ENCODE data around the gene NLRP1.

NLRP1 gene

GRCh38 chr17:5619088-5619740 is 34.9 kb upstream of the NLRP1 start:
- Histone ChIP-seq H3K79me1 (ENCODE audit: low read depth, low read length) (no peaks in the 10 kb centered on the region), H3K14ac (ENCODE audit: low read length) (no peak overlapping the region), H3K4me1 (ENCODE audit: control insufficient read depth in 2 of 2, insufficient read depth in 1 of 2, low read depth in 1 of 2, low read length in 2 of 2) (peaks cover 0 to 5% of the 10 kb centered on the region in 2 donors), H2AK5ac (ENCODE audit: low read depth, low read length) (no peak overlapping the region), H4K8ac (ENCODE audit: low read depth, low read length) (no peak overlapping the region), H2BK12ac (ENCODE audit: low read length) (no peak overlapping the region), H3K4ac (ENCODE audit: low read length) (no peak overlapping the region), H2BK5ac (ENCODE audit: low read length) (no peak overlapping the region), H3K27me3 (ENCODE audit: control insufficient read depth in 3 of 3, insufficient read depth in 3 of 3, low read depth in 1 of 3, low read length in 3 of 3) (no peaks in the 10 kb centered on the region), H3K36me3 (replicated peaks in 1 of 2; ENCODE audit: control insufficient read depth in 2 of 2, insufficient read depth in 2 of 2, low read length in 2 of 2) (no peaks in the 10 kb centered on the region), H3K4me3 (ENCODE audit: low read length in 2 of 2) (no peak overlapping the region), H4K91ac (ENCODE audit: low read depth, low read length, poor library complexity) (no peak overlapping the region), H2AFZ (ENCODE audit: low read length) (no peak overlapping the region), H3K23ac (ENCODE audit: low read depth, low read length, poor library complexity) (no peak overlapping the region), H3K9me3 (replicated peaks in 1 of 2; ENCODE audit: control insufficient read depth in 2 of 2, insufficient read depth in 1 of 2, low read depth in 1 of 2, low read length in 2 of 2) (no peaks in the 10 kb centered on the region), H3K4me2 (ENCODE audit: insufficient read depth, low read length, poor library complexity, severe bottlenecking) (no peak overlapping the region), H2BK120ac (ENCODE audit: low read depth, low read length) (no peak overlapping the region), H3K9ac (ENCODE audit: low read depth, low read length, poor library complexity) (no peak overlapping the region), H3K27ac (replicated peaks; ENCODE audit: low read length) (no peak overlapping the region), H3K18ac (ENCODE audit: low read length) (no peak overlapping the region), H2BK15ac (ENCODE audit: low read length) (no peak overlapping the region)
- WGBS, 2 donors (ENCODE audit: extremely low coverage in 2 of 2, insufficient read length in 2 of 2, insufficient replicate concordance in 1 of 2), result no CpG with 5 or more reads among the region's 20 CpGs
- no peak for DNase-seq (ENCODE audit: low spot score)

- Histone ChIP-seq H3K27ac (replicated peaks; ENCODE audit: low read length) (no peak overlapping the region), H2BK15ac (ENCODE audit: low read length) (no peak overlapping the region), H3K4me1 (ENCODE audit: control insufficient read depth in 2 of 2, insufficient read depth in 1 of 2, low read depth in 1 of 2, low read length in 2 of 2) (peaks cover 0 to 2% of the 10 kb centered on the region in 2 donors), H3K79me1 (ENCODE audit: low read depth, low read length) (no peaks in the 10 kb centered on the region), H3K23ac (ENCODE audit: low read depth, low read length, poor library complexity) (no peak overlapping the region), H3K27me3 (ENCODE audit: control insufficient read depth in 3 of 3, insufficient read depth in 3 of 3, low read depth in 1 of 3, low read length in 3 of 3) (no peaks in the 10 kb centered on the region), H4K8ac (ENCODE audit: low read depth, low read length) (no peak overlapping the region), H2AK5ac (ENCODE audit: low read depth, low read length) (no peak overlapping the region), H3K18ac (ENCODE audit: low read length) (no peak overlapping the region), H3K4ac (ENCODE audit: low read length) (no peak overlapping the region), H2BK120ac (ENCODE audit: low read depth, low read length) (no peak overlapping the region), H2AFZ (ENCODE audit: low read length) (no peak overlapping the region), H3K36me3 (replicated peaks in 1 of 2; ENCODE audit: control insufficient read depth in 2 of 2, insufficient read depth in 2 of 2, low read length in 2 of 2) (no peaks in the 10 kb centered on the region), H2BK12ac (ENCODE audit: low read length) (no peak overlapping the region), H3K9me3 (replicated peaks in 1 of 2; ENCODE audit: control insufficient read depth in 2 of 2, insufficient read depth in 1 of 2, low read depth in 1 of 2, low read length in 2 of 2) (no peaks in the 10 kb centered on the region), H3K14ac (ENCODE audit: low read length) (no peak overlapping the region), H2BK5ac (ENCODE audit: low read length) (no peak overlapping the region), H3K4me2 (ENCODE audit: insufficient read depth, low read length, poor library complexity, severe bottlenecking) (no peak overlapping the region), H3K9ac (ENCODE audit: low read depth, low read length, poor library complexity) (no peak overlapping the region), H4K91ac (ENCODE audit: low read depth, low read length, poor library complexity) (no peak overlapping the region), H3K4me3 (ENCODE audit: low read length in 2 of 2) (no peak overlapping the region)
- DNase-seq (ENCODE audit: low spot score), result no peak
- WGBS, 2 donors (ENCODE audit: extremely low coverage in 2 of 2, insufficient read length in 2 of 2, insufficient replicate concordance in 1 of 2), result no CpG with 5 or more reads among the region's 2 CpGs
Measured at GRCh38 chr17:5618476-5618875, 34.2 kb upstream of the NLRP1 start.

GRCh38 chr17:5615476-5615875 is 31.2 kb upstream of the NLRP1 start:
- no peaks in the 10 kb centered on the region for H3K4me1 ChIP-seq (ENCODE audit: control insufficient read depth in 2 of 2, insufficient read depth in 1 of 2, low read depth in 1 of 2, low read length in 2 of 2)
- H3K4me2 ChIP-seq (ENCODE audit: insufficient read depth, low read length, poor library complexity, severe bottlenecking), result no peak overlapping the region
- no peak overlapping the region for H2BK15ac ChIP-seq (ENCODE audit: low read length)
- no peak overlapping the region for H3K18ac ChIP-seq (ENCODE audit: low read length)
- no peak overlapping the region for H4K91ac ChIP-seq (ENCODE audit: low read depth, low read length, poor library complexity)
- H3K4ac ChIP-seq (ENCODE audit: low read length), result no peak overlapping the region
- H2AFZ ChIP-seq (ENCODE audit: low read length), result no peak overlapping the region
- WGBS, 2 donors (ENCODE audit: extremely low coverage in 2 of 2, insufficient read length in 2 of 2, insufficient replicate concordance in 1 of 2), result no CpG with 5 or more reads among the region's 2 CpGs
- H3K27me3 ChIP-seq (ENCODE audit: control insufficient read depth in 3 of 3, insufficient read depth in 3 of 3, low read depth in 1 of 3, low read length in 3 of 3), result no peaks in the 10 kb centered on the region
- H2BK120ac ChIP-seq (ENCODE audit: low read depth, low read length), result no peak overlapping the region
- no peak overlapping the region for H2BK12ac ChIP-seq (ENCODE audit: low read length)
- no peak overlapping the region for H3K27ac ChIP-seq (replicated peaks; ENCODE audit: low read length)
- H3K14ac ChIP-seq (ENCODE audit: low read length), result no peak overlapping the region
- no peak overlapping the region for H4K8ac ChIP-seq (ENCODE audit: low read depth, low read length)
- H2BK5ac ChIP-seq (ENCODE audit: low read length), result no peak overlapping the region
- H3K9me3 ChIP-seq (replicated peaks in 1 of 2; ENCODE audit: control insufficient read depth in 2 of 2, insufficient read depth in 1 of 2, low read depth in 1 of 2, low read length in 2 of 2), result no peaks in the 10 kb centered on the region
- no peak overlapping the region for H3K9ac ChIP-seq (ENCODE audit: low read depth, low read length, poor library complexity)
- no peak overlapping the region for H3K4me3 ChIP-seq (ENCODE audit: low read length in 2 of 2)
- no peak overlapping the region for H2AK5ac ChIP-seq (ENCODE audit: low read depth, low read length)
- DNase-seq (ENCODE audit: low spot score), result no peak
- no peaks in the 10 kb centered on the region for H3K36me3 ChIP-seq (replicated peaks in 1 of 2; ENCODE audit: control insufficient read depth in 2 of 2, insufficient read depth in 2 of 2, low read length in 2 of 2)
- H3K23ac ChIP-seq (ENCODE audit: low read depth, low read length, poor library complexity), result no peak overlapping the region
- no peaks in the 10 kb centered on the region for H3K79me1 ChIP-seq (ENCODE audit: low read depth, low read length)

DNA sequence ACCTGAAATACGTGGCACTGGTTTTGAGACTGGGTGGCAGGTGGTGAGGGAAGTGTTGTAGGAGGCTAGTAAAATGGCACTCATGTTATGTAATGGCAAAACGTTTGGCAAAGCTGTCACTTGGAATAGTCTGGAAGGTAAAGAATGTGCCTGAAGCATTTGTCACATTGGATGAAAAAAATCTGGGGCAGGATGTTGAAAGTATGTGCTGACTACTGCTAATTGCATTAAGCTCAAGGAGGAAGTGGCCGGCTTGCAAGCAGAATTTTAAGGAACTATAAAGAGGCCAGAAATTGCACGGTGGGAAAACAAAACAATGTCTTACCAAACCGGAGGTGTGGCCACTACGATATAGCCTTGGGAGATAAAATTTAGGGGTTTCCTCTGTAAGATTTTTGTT is 26.6 kb upstream of the NLRP1 start:
- Histone ChIP-seq H3K9ac (ENCODE audit: low read depth, low read length, poor library complexity) (no peak overlapping the region), H3K4me3 (ENCODE audit: low read length in 2 of 2) (no peak overlapping the region), H2BK120ac (ENCODE audit: low read depth, low read length) (no peak overlapping the region), H3K23ac (ENCODE audit: low read depth, low read length, poor library complexity) (no peak overlapping the region), H4K8ac (ENCODE audit: low read depth, low read length) (no peak overlapping the region), H3K9me3 (replicated peaks in 1 of 2; ENCODE audit: control insufficient read depth in 2 of 2, insufficient read depth in 1 of 2, low read depth in 1 of 2, low read length in 2 of 2) (no peaks in the 10 kb centered on the region), H3K4ac (ENCODE audit: low read length) (no peak overlapping the region), H2BK12ac (ENCODE audit: low read length) (no peak overlapping the region), H3K27ac (replicated peaks; ENCODE audit: low read length) (no peak overlapping the region), H3K4me2 (ENCODE audit: insufficient read depth, low read length, poor library complexity, severe bottlenecking) (no peak overlapping the region), H3K79me1 (ENCODE audit: low read depth, low read length) (no peaks in the 10 kb centered on the region), H2BK5ac (ENCODE audit: low read length) (no peak overlapping the region), H3K27me3 (ENCODE audit: control insufficient read depth in 3 of 3, insufficient read depth in 3 of 3, low read depth in 1 of 3, low read length in 3 of 3) (no peaks in the 10 kb centered on the region), H2BK15ac (ENCODE audit: low read length) (no peak overlapping the region), H4K91ac (ENCODE audit: low read depth, low read length, poor library complexity) (no peak overlapping the region), H3K14ac (ENCODE audit: low read length) (no peak overlapping the region), H2AFZ (ENCODE audit: low read length) (no peak overlapping the region), H3K18ac (ENCODE audit: low read length) (no peak overlapping the region), H3K36me3 (replicated peaks in 1 of 2; ENCODE audit: control insufficient read depth in 2 of 2, insufficient read depth in 2 of 2, low read length in 2 of 2) (no peaks in the 10 kb centered on the region), H3K4me1 (ENCODE audit: control insufficient read depth in 2 of 2, insufficient read depth in 1 of 2, low read depth in 1 of 2, low read length in 2 of 2) (peaks cover 0 to 1% of the 10 kb centered on the region in 2 donors), H2AK5ac (ENCODE audit: low read depth, low read length) (no peak overlapping the region)
- no CpG with 5 or more reads among the region's 6 CpGs for WGBS, 2 donors (ENCODE audit: extremely low coverage in 2 of 2, insufficient read length in 2 of 2, insufficient replicate concordance in 1 of 2)
- DNase-seq (ENCODE audit: low spot score), result no peak

Data from neuronal stem cell (in vitro differentiated cells).